ENCODE results near the gene ASMTL.
"Not testable (repeated sequence)": the region's sequence is repeated elsewhere in the genome, so short reads cannot be mapped to it uniquely, and the experiment has no call there.

ASMTL gene

DNA sequence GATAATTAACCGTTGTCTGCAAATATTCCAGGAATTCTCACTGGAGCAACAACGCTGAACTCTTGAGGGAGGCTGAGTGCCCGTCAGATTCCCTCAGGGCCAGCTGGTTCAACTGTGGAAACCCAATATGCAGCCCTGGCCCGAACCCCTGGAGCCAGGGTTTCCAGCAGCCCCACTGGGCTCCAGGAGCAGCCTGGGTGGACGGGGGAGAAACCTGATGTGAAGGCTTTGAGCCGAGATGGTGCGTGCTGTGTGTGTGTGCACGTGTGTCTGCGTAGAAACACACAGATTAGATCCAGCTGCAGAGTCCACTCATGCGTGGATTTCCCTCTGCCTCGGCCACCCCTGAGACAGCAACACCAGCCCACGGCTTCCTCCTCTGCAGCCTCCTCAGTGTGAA lies 41.4 kb downstream of the ASMTL start:
- H3K9me3 ChIP-seq (ENCODE audit: control insufficient read depth, low read length): no peaks in the 10 kb centered on the region
- H3K4me3 ChIP-seq (ENCODE audit: low read length): no peak overlapping the region
- H3K27me3 ChIP-seq (replicated peaks; ENCODE audit: control insufficient read depth, insufficient read depth, low read length): no peaks in the 10 kb centered on the region
- DNase-seq (ENCODE audit: low read depth): no peak
- no peaks in the 10 kb centered on the region for H3K4me1 ChIP-seq (ENCODE audit: control insufficient read depth, insufficient read depth, low read length)
- peaks cover 46% of the 10 kb centered on the region for H3K36me3 ChIP-seq (ENCODE audit: control insufficient read depth, insufficient read depth, low read length, severe bottlenecking)
- H3K9ac ChIP-seq (ENCODE audit: low read length): no peak overlapping the region

GRCh38 chrX:1407035-1407434 lies 45.7 kb downstream of the ASMTL start:
- DNase-seq (ENCODE audit: low read depth): no peak
- no peaks in the 10 kb centered on the region for H3K4me1 ChIP-seq (ENCODE audit: control insufficient read depth, insufficient read depth, low read length)
- no peaks in the 10 kb centered on the region for H3K9me3 ChIP-seq (ENCODE audit: control insufficient read depth, low read length)
- H3K27me3 ChIP-seq (replicated peaks; ENCODE audit: control insufficient read depth, insufficient read depth, low read length): no peaks in the 10 kb centered on the region
- H3K36me3 ChIP-seq (ENCODE audit: control insufficient read depth, insufficient read depth, low read length, severe bottlenecking): peaks cover 57% of the 10 kb centered on the region
- no peak overlapping the region for H3K9ac ChIP-seq (ENCODE audit: low read length)
- no peak overlapping the region for H3K4me3 ChIP-seq (ENCODE audit: low read length)

DNA sequence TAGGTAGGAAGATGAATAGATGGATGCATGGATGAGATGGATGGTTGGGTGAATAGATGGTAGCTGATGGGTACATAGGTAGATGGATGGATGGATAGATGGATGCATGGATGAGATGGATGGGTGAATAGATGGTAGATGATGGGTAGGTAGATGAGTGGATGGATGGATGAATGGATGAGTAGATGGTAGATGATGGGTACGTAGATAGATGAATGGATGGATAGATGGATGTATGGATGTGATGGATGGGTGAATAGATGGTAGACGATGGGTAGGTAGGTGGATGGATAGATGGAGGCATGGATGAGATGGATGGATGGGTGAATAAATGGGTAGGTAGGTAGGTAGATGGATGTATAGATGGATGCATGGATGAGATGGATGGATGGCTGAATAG lies 46.9 kb downstream of the ASMTL start:
- DNase-seq (ENCODE audit: low read depth); H3K27me3 ChIP-seq (replicated peaks; ENCODE audit: control insufficient read depth, insufficient read depth, low read length); H3K4me3 ChIP-seq (ENCODE audit: low read length); H3K9ac ChIP-seq (ENCODE audit: low read length); H3K4me1 ChIP-seq (ENCODE audit: control insufficient read depth, insufficient read depth, low read length); H3K9me3 ChIP-seq (ENCODE audit: control insufficient read depth, low read length): not testable (repeated sequence)
- peaks cover 54% of the 10 kb centered on the region for H3K36me3 ChIP-seq (ENCODE audit: control insufficient read depth, insufficient read depth, low read length, severe bottlenecking)

- H3K36me3 ChIP-seq (ENCODE audit: control insufficient read depth, insufficient read depth, low read length, severe bottlenecking): peaks cover 62% of the 10 kb centered on the region
Observed at GRCh38 chrX:1403867-1404266, 48.8 kb downstream of the ASMTL start.

GRCh38 chrX:1403228-1403627 lies 49.5 kb downstream of the ASMTL start:
- no peak for DNase-seq (ENCODE audit: low read depth)
- Histone ChIP-seq H3K36me3 (ENCODE audit: control insufficient read depth, insufficient read depth, low read length, severe bottlenecking) (peaks cover 63% of the 10 kb centered on the region), H3K4me1 (ENCODE audit: control insufficient read depth, insufficient read depth, low read length) (no peaks in the 10 kb centered on the region), H3K9ac (ENCODE audit: low read length) (no peak overlapping the region), H3K9me3 (ENCODE audit: control insufficient read depth, low read length) (no peaks in the 10 kb centered on the region), H3K4me3 (ENCODE audit: low read length) (no peak overlapping the region), H3K27me3 (replicated peaks; ENCODE audit: control insufficient read depth, insufficient read depth, low read length) (no peaks in the 10 kb centered on the region)

More at GRCh38 chrX:1403867-1404266, 48.8 kb downstream of the ASMTL start:
- DNase-seq (ENCODE audit: low read depth); H3K27me3 ChIP-seq (replicated peaks; ENCODE audit: control insufficient read depth, insufficient read depth, low read length); H3K9ac ChIP-seq (ENCODE audit: low read length); H3K4me1 ChIP-seq (ENCODE audit: control insufficient read depth, insufficient read depth, low read length); H3K9me3 ChIP-seq (ENCODE audit: control insufficient read depth, low read length); H3K4me3 ChIP-seq (ENCODE audit: low read length): not testable (repeated sequence)

DNA sequence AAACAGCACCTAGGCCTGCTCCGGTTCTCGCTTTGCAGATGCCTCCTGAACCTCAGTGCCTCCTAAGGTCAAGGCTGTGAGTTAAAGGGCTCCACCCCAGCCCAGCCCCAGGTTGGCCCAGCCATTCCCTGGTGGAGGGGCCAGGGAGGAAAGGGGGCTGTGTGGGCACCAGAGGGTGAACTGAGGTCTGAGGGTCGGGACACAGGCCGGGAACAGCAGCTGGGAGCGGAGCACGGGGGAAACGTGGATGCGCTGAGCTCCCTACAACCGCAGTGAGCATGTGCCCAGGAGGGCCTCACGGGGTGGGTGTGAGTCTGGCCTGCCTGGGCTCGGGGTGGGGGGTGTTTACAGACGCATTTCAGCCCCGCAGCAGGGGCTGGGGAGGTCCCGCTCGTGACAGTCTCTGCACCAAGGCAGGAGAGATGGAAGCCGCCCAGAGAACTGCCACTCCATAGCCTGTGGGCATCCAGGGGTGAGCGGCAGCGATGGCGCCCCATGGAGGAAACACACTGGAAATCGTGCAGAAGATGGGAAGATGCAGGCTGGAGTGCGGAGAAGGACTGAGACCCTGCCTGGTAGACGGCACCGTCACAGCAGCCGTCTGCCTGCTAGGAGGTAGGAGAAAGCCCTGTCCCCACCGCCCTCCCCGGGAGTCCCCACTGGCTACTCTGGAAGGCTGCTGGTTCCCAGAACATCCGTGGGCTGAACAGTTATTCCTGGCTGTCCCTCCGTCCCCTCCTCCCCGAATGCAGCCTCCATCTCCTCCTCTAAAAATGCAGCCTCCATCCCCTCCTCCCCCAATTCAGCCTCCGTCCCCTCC lies 50.9 kb downstream of the ASMTL start:
- no peak overlapping the region for H3K9ac ChIP-seq (ENCODE audit: low read length)
- H3K36me3 ChIP-seq (ENCODE audit: control insufficient read depth, insufficient read depth, low read length, severe bottlenecking): peaks cover 52% of the 10 kb centered on the region
- no peak for DNase-seq (ENCODE audit: low read depth)

GRCh38 chrX:1400742-1401471 lies 51.8 kb downstream of the ASMTL start:
- Histone ChIP-seq H3K9me3 (ENCODE audit: control insufficient read depth, low read length) (no peaks in the 10 kb centered on the region), H3K36me3 (ENCODE audit: control insufficient read depth, insufficient read depth, low read length, severe bottlenecking) (peaks cover 43% of the 10 kb centered on the region), H3K4me3 (ENCODE audit: low read length) (no peak overlapping the region), H3K9ac (ENCODE audit: low read length) (no peak overlapping the region), H3K4me1 (ENCODE audit: control insufficient read depth, insufficient read depth, low read length) (no peaks in the 10 kb centered on the region), H3K27me3 (replicated peaks; ENCODE audit: control insufficient read depth, insufficient read depth, low read length) (no peaks in the 10 kb centered on the region)
- DNase-seq (ENCODE audit: low read depth): no peak

More for the DNA sequence above, 50.9 kb downstream of the ASMTL start:
- Histone ChIP-seq H3K9me3 (ENCODE audit: control insufficient read depth, low read length) (no peaks in the 10 kb centered on the region), H3K4me3 (ENCODE audit: low read length) (no peak overlapping the region), H3K4me1 (ENCODE audit: control insufficient read depth, insufficient read depth, low read length) (no peaks in the 10 kb centered on the region), H3K27me3 (replicated peaks; ENCODE audit: control insufficient read depth, insufficient read depth, low read length) (no peaks in the 10 kb centered on the region)

GRCh38 chrX:1400049-1400448 lies 52.7 kb downstream of the ASMTL start:
- Histone ChIP-seq H3K36me3 (ENCODE audit: control insufficient read depth, insufficient read depth, low read length, severe bottlenecking) (peaks cover 35% of the 10 kb centered on the region), H3K27me3 (replicated peaks; ENCODE audit: control insufficient read depth, insufficient read depth, low read length) (no peaks in the 10 kb centered on the region), H3K9ac (ENCODE audit: low read length) (no peak overlapping the region), H3K4me3 (ENCODE audit: low read length) (no peak overlapping the region), H3K9me3 (ENCODE audit: control insufficient read depth, low read length) (no peaks in the 10 kb centered on the region), H3K4me1 (ENCODE audit: control insufficient read depth, insufficient read depth, low read length) (peaks cover under 1% of the 10 kb centered on the region)
- DNase-seq (ENCODE audit: low read depth): no peak

- no peak overlapping the region for H3K4me3 ChIP-seq (ENCODE audit: low read length)
- H3K4me1 ChIP-seq (ENCODE audit: control insufficient read depth, insufficient read depth, low read length): peaks cover 14% of the 10 kb centered on the region
- H3K9ac ChIP-seq (ENCODE audit: low read length): no peak overlapping the region
- DNase-seq (ENCODE audit: low read depth): no peak
- H3K9me3 ChIP-seq (ENCODE audit: control insufficient read depth, low read length): no peaks in the 10 kb centered on the region
- peaks cover 21% of the 10 kb centered on the region for H3K36me3 ChIP-seq (ENCODE audit: control insufficient read depth, insufficient read depth, low read length, severe bottlenecking)
- no peaks in the 10 kb centered on the region for H3K27me3 ChIP-seq (replicated peaks; ENCODE audit: control insufficient read depth, insufficient read depth, low read length)
Observed at GRCh38 chrX:1398431-1399340, 54.0 kb downstream of the ASMTL start.

DNA sequence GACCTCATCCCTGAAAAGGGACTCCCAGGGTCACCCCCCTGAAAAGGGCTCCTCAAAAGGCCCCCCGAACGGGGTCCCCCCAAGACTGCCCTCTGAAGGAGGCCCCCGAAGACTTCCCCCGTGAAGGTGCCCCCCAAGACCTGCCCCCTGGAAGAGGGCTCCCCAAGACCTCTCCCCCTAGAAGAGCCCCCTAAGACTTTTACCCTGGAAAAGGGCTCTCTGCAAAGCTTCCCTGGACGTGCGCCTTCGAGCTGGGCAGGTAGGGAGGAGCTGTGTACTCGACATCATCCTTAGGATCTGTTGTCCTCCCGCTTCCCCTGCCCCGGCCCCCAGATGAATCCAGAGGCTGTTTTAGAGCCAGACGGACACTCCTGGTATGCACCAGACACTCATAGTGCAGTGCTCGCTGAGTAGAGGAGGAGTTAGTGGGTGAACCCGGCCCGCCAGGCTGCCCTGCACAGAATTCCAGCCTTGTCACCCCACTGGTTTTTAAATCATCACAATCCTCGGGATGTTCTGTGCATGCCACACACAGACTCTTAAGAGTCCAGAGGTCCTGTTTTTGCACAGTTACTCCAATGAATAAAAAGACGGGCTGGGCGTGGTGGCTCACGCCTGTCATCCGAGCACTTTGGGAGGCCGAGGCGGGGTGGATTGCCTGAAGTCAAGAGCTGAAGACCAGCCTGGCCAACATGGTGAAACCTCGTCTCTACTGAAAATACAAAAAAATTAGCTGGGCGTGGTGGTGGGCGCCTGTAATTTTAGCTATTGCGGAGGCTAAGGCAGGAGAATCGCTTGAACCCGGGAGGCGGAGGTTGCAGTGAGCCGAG lies 55.1 kb downstream of the ASMTL start:
- Histone ChIP-seq H3K4me1 (ENCODE audit: control insufficient read depth, insufficient read depth, low read length) (peaks cover 20% of the 10 kb centered on the region), H3K9me3 (ENCODE audit: control insufficient read depth, low read length) (no peaks in the 10 kb centered on the region), H3K27me3 (replicated peaks; ENCODE audit: control insufficient read depth, insufficient read depth, low read length) (no peaks in the 10 kb centered on the region), H3K4me3 (ENCODE audit: low read length) (no peak overlapping the region), H3K9ac (ENCODE audit: low read length) (no peak overlapping the region), H3K36me3 (ENCODE audit: control insufficient read depth, insufficient read depth, low read length, severe bottlenecking) (peaks cover 12% of the 10 kb centered on the region)
- DNase-seq (ENCODE audit: low read depth): no peak
